CD14-positive monocyte (primary cell): Measurements from ENCODE around the gene ABCC3. TPM values are rescaled to one million over a fixed set of nuclear protein-coding genes. Genes with fewer than 3 reads are reported as not detected.
A peak's percentile ranks its signal among the peaks of the same experiment; 100 is the strongest.

Experiments
- DNase-seq, 3 donors: peaks; one replicate each; pipeline ENCODE4 v3.0.0-alpha.2; 2011 to 2022
- H2AFZ ChIP-seq: 2 replicates; pipeline ENCODE4 v1.6.0; 2012; ENCODE audit warnings: mild to moderate bottlenecking, low read depth, low read length, inconsistent platforms; ENCODE audit not compliant: insufficient read depth, poor library complexity, severe bottlenecking
- H3K27ac ChIP-seq, 2 donors: 1 replicate in 1 of 2; 2 replicates in 1 of 2; pipeline ENCODE4 v1.5.1; 2012 to 2013; ENCODE audit warnings: low read length in 2 of 2, control low read depth in 1 of 2, inconsistent platforms in 1 of 2, low read depth in 1 of 2, mild to moderate bottlenecking in 1 of 2
- H3K27me3 ChIP-seq, 2 donors: one replicate each; pipeline versions ENCODE4 v1.6.0 to v1.6.1; 2011 to 2013; ENCODE audit warnings: low read length in 2 of 2; ENCODE audit not compliant: control insufficient read depth in 2 of 2, insufficient read depth in 2 of 2
- H3K36me3 ChIP-seq, 2 donors: replicated peaks in 1 of 2; 1 replicate in 1 of 2; 2 replicates in 1 of 2; pipeline versions ENCODE4 v1.5.1 to v1.6.1; 2012 to 2013; ENCODE audit warnings: low read length in 2 of 2, control low read depth in 1 of 2, inconsistent platforms in 1 of 2, mild to moderate bottlenecking in 1 of 2; ENCODE audit not compliant: insufficient read depth in 2 of 2, control insufficient read depth in 1 of 2
- H3K4me1 ChIP-seq, 2 donors: 1 replicate in 1 of 2; 2 replicates in 1 of 2; pipeline versions ENCODE4 v1.5.1 to v1.6.1; 2012 to 2013; ENCODE audit warnings: low read length in 2 of 2, control low read depth in 1 of 2, inconsistent platforms in 1 of 2, mild to moderate bottlenecking in 1 of 2, moderate library complexity in 1 of 2; ENCODE audit not compliant: insufficient read depth in 2 of 2, control insufficient read depth in 1 of 2
- H3K4me2 ChIP-seq: replicated peaks from 2 replicates; pipeline ENCODE3; 2012; ENCODE audit warnings: low read length, moderate library complexity, mild to moderate bottlenecking; ENCODE audit not compliant: poor library complexity, severe bottlenecking; ENCODE audit errors: extremely low read depth
- H3K4me3 ChIP-seq, 3 experiments: fragments of 200-600 bp in 1 of 3; sonication (generic) in 1 of 3; replicated peaks in 1 of 3; 1 replicate in 2 of 3; 2 replicates in 1 of 3; pipeline ENCODE4 v1.5.1; 2011 to 2013; ENCODE audit warnings: low read length in 3 of 3, mild to moderate bottlenecking in 3 of 3, control low read depth in 2 of 3, low read depth in 2 of 3, inconsistent platforms in 1 of 3, moderate library complexity in 1 of 3
- H3K79me2 ChIP-seq: 2 replicates; pipeline ENCODE4 v1.6.0; 2012; ENCODE audit warnings: mild to moderate bottlenecking, control low read depth, inconsistent platforms, low read length, moderate library complexity; ENCODE audit not compliant: insufficient read depth
- H3K9ac ChIP-seq: 2 replicates; pipeline ENCODE4 v1.6.0; 2017; ENCODE audit warnings: low read length, mild to moderate bottlenecking; ENCODE audit not compliant: insufficient read depth, poor library complexity, severe bottlenecking
- H3K9me3 ChIP-seq, 2 donors: replicated peaks in 1 of 2; 1 replicate in 1 of 2; 2 replicates in 1 of 2; pipeline versions ENCODE4 v1.5.1 to v1.6.1; 2012 to 2013; ENCODE audit warnings: low read length in 2 of 2, control low read depth in 1 of 2; ENCODE audit not compliant: control insufficient read depth in 1 of 2, insufficient read depth in 1 of 2
- H4K20me1 ChIP-seq: 2 replicates; pipeline ENCODE4 v1.6.0; 2012; ENCODE audit warnings: mild to moderate bottlenecking, low read length, control low read depth, moderate library complexity; ENCODE audit not compliant: insufficient read depth
- H3K27ac Mint-ChIP-seq, 7 donors: one replicate each; pipeline ENCODE4 v1.8.0; 2020; ENCODE audit warnings: mild to moderate bottlenecking in 7 of 7, mixed read lengths in 7 of 7, moderate library complexity in 6 of 7, inconsistent platforms in 2 of 7
- H3K27me3 Mint-ChIP-seq, 3 donors: one replicate each; pipeline ENCODE4 v1.8.0; 2021 to 2022; ENCODE audit warnings: low read depth in 3 of 3, mild to moderate bottlenecking in 3 of 3, mixed read lengths in 3 of 3, moderate library complexity in 3 of 3, inconsistent platforms in 1 of 3
- H3K36me3 Mint-ChIP-seq, 2 donors: one replicate each; pipeline ENCODE4 v1.8.0; 2020; ENCODE audit warnings: mixed read lengths in 2 of 2, inconsistent platforms in 1 of 2, mild to moderate bottlenecking in 1 of 2
- H3K4me1 Mint-ChIP-seq: one replicate; pipeline ENCODE4 v1.8.0; 2020; ENCODE audit warnings: mild to moderate bottlenecking, mixed read lengths
- H3K4me3 Mint-ChIP-seq, 2 donors: one replicate each; pipeline ENCODE4 v1.8.0; 2020; ENCODE audit warnings: mild to moderate bottlenecking in 2 of 2, mixed read lengths in 2 of 2, moderate library complexity in 1 of 2
- H3K9me3 Mint-ChIP-seq, 7 donors: one replicate each; pipeline ENCODE4 v1.8.0; 2020 to 2022; ENCODE audit warnings: mixed read lengths in 7 of 7, mild to moderate bottlenecking in 6 of 7, moderate library complexity in 6 of 7, inconsistent platforms in 2 of 7
- CTCF ChIP-seq: fragments of 200-600 bp; IDR thresholded peaks from one replicate; pipeline ENCODE4 v1.8.0; 2022; ENCODE audit warnings: antibody characterized with exemption, mild to moderate bottlenecking
- WGBS: methylation state at CpG from one replicate; pipeline ENCODE4 v1.1.5; 2013; ENCODE audit warnings: missing lambda C conversion rate; ENCODE audit not compliant: insufficient coverage; 5-methylcytosine and 5-hydroxymethylcytosine counted together
- intact Hi-C, 2 donors: fragments of 100-400 bp; cut with micrococcal nuclease; formaldehyde crosslinking; loops; one replicate each; pipeline versions ENCODE4 v1.15.0 to v1.15.1; 2023
- polyA plus RNA-seq, 3 donors: library from polyadenylated mRNA; depleted of rRNA in 1 of 3; unstranded in 2 of 3; stranded (reverse) in 1 of 3; fragments of 300-500 nt in 2 of 3; fragments of >200 nt in 1 of 3; fragmentation: Illumina TruSeq in 2 of 3; gene quantifications; 1 replicate in 2 of 3; 2 replicates in 1 of 3; pipeline ENCODE4 v1.2.3, GENCODE V29; 2012 to 2021

Gene ABCC3
- polyA plus RNA-seq, 3 donors = 2.7 to 74.5 (median 11.4) TPM

DNA sequence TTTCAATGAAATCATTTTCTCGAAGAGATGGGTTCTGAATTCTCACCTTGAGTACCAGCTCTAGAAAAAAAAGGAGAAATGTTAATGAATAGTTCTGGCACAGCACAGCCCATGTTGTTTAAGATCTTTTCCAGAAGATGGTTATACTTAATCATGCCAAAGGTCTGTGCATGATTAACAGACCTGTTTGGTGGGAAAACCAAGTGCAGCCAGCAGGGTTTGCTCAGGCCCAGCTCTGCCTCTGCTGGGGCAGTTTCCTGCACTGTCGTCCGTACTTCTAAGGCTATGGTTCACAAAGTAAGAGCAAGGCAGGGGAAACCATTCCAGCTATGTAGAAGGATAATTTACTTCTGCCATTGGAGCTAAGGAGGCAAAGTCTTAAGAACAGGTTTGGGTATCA, 62.4 kb downstream of the ABCC3 start:
- H4K20me1 ChIP-seq = peaks cover 34% of the 10 kb centered on the region
- Mint-ChIP-seq H3K36me3 (peaks cover 78 to 80% of the 10 kb centered on the region in 2 donors), H3K4me3 (no peak overlapping the region), H3K4me1 (peaks cover 2% of the 10 kb centered on the region), H3K27me3 (no peaks in the 10 kb centered on the region), H3K9me3 (no peaks in the 10 kb centered on the region), H3K27ac (peak overlapping the region in 1 of 7 donors; percentile 46)
- peaks cover 74 to 99% of the 10 kb centered on the region in 2 donors for H3K36me3 ChIP-seq
- no peak overlapping the region for H3K4me3 ChIP-seq
- peaks cover 4% of the 10 kb centered on the region for H3K79me2 ChIP-seq
- H3K27ac ChIP-seq = no peak overlapping the region
- TF ChIP-seq CTCF = no peak
- no peaks in the 10 kb centered on the region for H3K9me3 ChIP-seq
- intact Hi-C loops = no loop called here
- H3K4me2 ChIP-seq = no peak overlapping the region
- no peaks in the 10 kb centered on the region for H3K4me1 ChIP-seq
- H3K27me3 ChIP-seq = no peaks in the 10 kb centered on the region
- no peak overlapping the region for H3K9ac ChIP-seq
- no peak for DNase-seq
- 100% methylated on average over 3 of the region's 3 CpGs for WGBS
- no peak overlapping the region for H2AFZ ChIP-seq

DNA sequence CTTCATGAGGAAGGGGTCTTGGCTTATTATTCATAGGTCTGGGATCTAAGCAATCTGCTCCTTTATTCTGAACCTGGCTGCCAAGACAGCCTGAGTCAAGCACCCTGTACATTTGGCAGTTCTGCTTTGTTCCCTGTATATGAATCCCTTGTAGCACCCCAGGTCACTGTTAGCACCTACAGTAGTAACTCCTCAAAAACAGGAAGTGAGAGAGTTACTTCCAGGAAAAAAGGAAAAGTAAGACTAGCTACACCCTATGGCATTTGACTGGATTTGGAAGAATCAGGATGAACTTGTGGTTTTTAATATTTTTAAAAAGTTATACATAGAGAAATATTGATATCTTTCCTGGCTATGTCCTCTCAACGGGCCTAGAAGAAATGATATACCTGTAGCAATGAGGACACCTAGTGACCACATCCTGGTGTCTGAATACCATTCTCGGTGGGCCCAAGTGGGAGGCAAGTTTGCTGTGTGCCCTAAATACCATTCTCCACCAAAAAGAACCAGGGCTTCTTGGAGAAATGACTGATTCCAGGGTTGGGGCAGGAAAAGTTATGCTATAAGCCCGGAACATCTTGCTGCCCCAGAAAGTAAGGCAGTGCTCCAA, 63.1 kb downstream of the ABCC3 start:
- no peak for TF ChIP-seq CTCF
- Histone ChIP-seq H4K20me1 (peaks cover 39% of the 10 kb centered on the region), H3K4me1 (no peaks in the 10 kb centered on the region), H3K4me2 (no peak overlapping the region), H2AFZ (no peak overlapping the region), H3K27ac (no peak overlapping the region), H3K27me3 (no peaks in the 10 kb centered on the region), H3K4me3 (no peak overlapping the region), H3K9ac (no peak overlapping the region), H3K79me2 (peaks cover 11% of the 10 kb centered on the region), H3K9me3 (no peaks in the 10 kb centered on the region), H3K36me3 (peaks cover 67 to 94% of the 10 kb centered on the region in 2 donors)
- H3K9me3 Mint-ChIP-seq = no peaks in the 10 kb centered on the region
- intact Hi-C loops = no loop called here
- H3K4me3 Mint-ChIP-seq = no peak overlapping the region
- H3K4me1 Mint-ChIP-seq = peaks cover 2% of the 10 kb centered on the region
- WGBS = 100% methylated on average over 1 of the region's 3 CpGs
- no peaks in the 10 kb centered on the region for H3K27me3 Mint-ChIP-seq
- DNase-seq = no peak
- peaks cover 75 to 80% of the 10 kb centered on the region in 2 donors for H3K36me3 Mint-ChIP-seq
- no peak overlapping the region for H3K27ac Mint-ChIP-seq
